HepG2 (cell line): Measurements from ENCODE around the gene ARHGAP19. TPM values are rescaled to one million over a fixed set of nuclear protein-coding genes. Genes with fewer than 3 reads are reported as not detected.

Experiments
- AKAP8 ChIP-seq: sonication (generic); formaldehyde crosslinking; IDR thresholded peaks from 2 replicates; pipeline ENCODE4 v1.5.1; 2020; ENCODE audit warnings: mild to moderate bottlenecking, missing genetic modification reagents
- BCL6 ChIP-seq: IDR thresholded peaks from 2 replicates; pipeline ENCODE4 v1.6.1; 2016; ENCODE audit warnings: missing genetic modification reagents, missing compliant biosample characterization
- ETV5 ChIP-seq: IDR thresholded peaks from 2 replicates; pipeline ENCODE4 v1.6.1; 2018; ENCODE audit warnings: missing biosample characterization, missing genetic modification reagents, inconsistent platforms, borderline replicate concordance
- GABPB1 ChIP-seq: IDR thresholded peaks from 2 replicates; pipeline ENCODE4 v1.6.1; 2016; ENCODE audit warnings: mild to moderate bottlenecking, missing genetic modification reagents, moderate library complexity, missing compliant biosample characterization
- KDM1A ChIP-seq: IDR thresholded peaks from 2 replicates; pipeline ENCODE4 v1.6.1; 2016; ENCODE audit warnings: missing compliant biosample characterization
- MBNL3 ChIP-seq: fragments of 250-450 bp; sonication (Bioruptor Pico); conservative IDR thresholded peaks from 2 replicates; pipeline ENCODE4 v1.8.0; 2022; ENCODE audit warnings: mild to moderate bottlenecking, inconsistent platforms
- MZF1 ChIP-seq: sonication (generic); formaldehyde crosslinking; IDR thresholded peaks from 2 replicates; pipeline ENCODE4 v1.8.1; 2023; ENCODE audit warnings: mild to moderate bottlenecking, missing genetic modification reagents, borderline replicate concordance
- NFE2 ChIP-seq: sonication (generic); formaldehyde crosslinking; IDR thresholded peaks from 2 replicates; pipeline ENCODE4 v1.4.0; 2020; ENCODE audit warnings: missing genetic modification reagents
- NFE2L1 ChIP-seq: sonication (generic); formaldehyde crosslinking; IDR thresholded peaks from 2 replicates; pipeline ENCODE4 v1.4.0; 2020; ENCODE audit warnings: missing genetic modification reagents, mild to moderate bottlenecking, borderline replicate concordance
- RELA ChIP-seq: sonication (generic); formaldehyde crosslinking; IDR thresholded peaks from 2 replicates; pipeline ENCODE4 v1.4.0; 2020; ENCODE audit warnings: missing genetic modification reagents
- SNAPC2 ChIP-seq: sonication (generic); formaldehyde crosslinking; IDR thresholded peaks from 2 replicates; pipeline ENCODE4 v1.8.1; 2022; ENCODE audit warnings: mild to moderate bottlenecking, missing genetic modification reagents
- SP2 ChIP-seq: sonication (generic); formaldehyde crosslinking; IDR thresholded peaks from 2 replicates; pipeline ENCODE4 v1.5.1; 2020; ENCODE audit warnings: mild to moderate bottlenecking, missing genetic modification reagents
- TAF1 ChIP-seq: sonication (generic); formaldehyde crosslinking; IDR thresholded peaks from 2 replicates; pipeline ENCODE4 v1.4.0; 2020; ENCODE audit warnings: missing genetic modification reagents
- XBP1 ChIP-seq: sonication (generic); formaldehyde crosslinking; IDR thresholded peaks from 2 replicates; pipeline ENCODE4 v1.5.0; 2020; ENCODE audit warnings: missing genetic modification reagents
- ZBTB38 ChIP-seq: sonication (generic); formaldehyde crosslinking; IDR thresholded peaks from 2 replicates; pipeline ENCODE4 v1.5.1; 2020; ENCODE audit warnings: mild to moderate bottlenecking, missing genetic modification reagents
- ZKSCAN5 ChIP-seq: sonication (generic); formaldehyde crosslinking; IDR thresholded peaks from 2 replicates; pipeline ENCODE4 v1.5.1; 2020; ENCODE audit warnings: mild to moderate bottlenecking, missing genetic modification reagents
- ZNF232 ChIP-seq: sonication (generic); formaldehyde crosslinking; IDR thresholded peaks from 2 replicates; pipeline ENCODE4 v1.4.0; 2020; ENCODE audit warnings: missing genetic modification reagents, borderline replicate concordance
- ZNF326 ChIP-seq: sonication (generic); formaldehyde crosslinking; IDR thresholded peaks from 2 replicates; pipeline ENCODE4 v1.4.0; 2020; ENCODE audit warnings: missing genetic modification reagents, borderline replicate concordance
- ZNF383 ChIP-seq: sonication (generic); formaldehyde crosslinking; IDR thresholded peaks from 2 replicates; pipeline ENCODE4 v1.4.0; 2020; ENCODE audit warnings: missing genetic modification reagents, mild to moderate bottlenecking, borderline replicate concordance
- ZNF496 ChIP-seq: sonication (generic); formaldehyde crosslinking; IDR thresholded peaks from 2 replicates; pipeline ENCODE4 v1.8.1; 2023; ENCODE audit warnings: mild to moderate bottlenecking, moderate library complexity, missing genetic modification reagents; ENCODE audit not compliant: insufficient replicate concordance
- polyA plus RNA-seq, 8 experiments: library from polyadenylated mRNA; depleted of rRNA in 3 of 8; stranded (reverse) in 7 of 8; unstranded in 1 of 8; fragments of >200 nt; fragmentation: Illumina TruSeq in 4 of 8; extraction: Trizol in 4 of 8; gene quantifications; 2 replicates each; pipeline versions ENCODE4 v1.2.1 to v1.2.3, GENCODE V29; 2011 to 2016; ENCODE audit warnings: low read depth in 4 of 8, missing spikeins in 1 of 8, mixed read lengths in 1 of 8; ENCODE audit not compliant: insufficient read depth in 1 of 8
- total RNA-seq, 5 experiments: library from RNA; depleted of rRNA; stranded (reverse); fragments of >200 nt; fragmentation: Illumina TruSeq; extraction: Trizol; gene quantifications; 2 replicates each; pipeline ENCODE4 v1.2.3, GENCODE V29; 2016; ENCODE audit warnings: low read depth in 1 of 5
- TF ChIP-seq, protein P1 (sequence below): IDR thresholded peaks from 2 replicates; pipeline ENCODE4 v1.6.1; 2018; ENCODE audit warnings: missing genetic modification reagents, mild to moderate bottlenecking, missing compliant biosample characterization
- TF ChIP-seq, protein P2 (sequence below): sonication (generic); formaldehyde crosslinking; IDR thresholded peaks from 2 replicates; pipeline ENCODE4 v1.4.0; 2020; ENCODE audit warnings: missing genetic modification reagents
- TF ChIP-seq, protein P3 (sequence below): sonication (generic); formaldehyde crosslinking; IDR thresholded peaks from 2 replicates; pipeline ENCODE4 v1.5.1; 2020; ENCODE audit warnings: missing genetic modification reagents, mild to moderate bottlenecking, borderline replicate concordance
- TF ChIP-seq, protein P4 (sequence below): sonication (generic); formaldehyde crosslinking; IDR thresholded peaks from 2 replicates; pipeline ENCODE4 v1.8.0; 2022; ENCODE audit warnings: mild to moderate bottlenecking, missing genetic modification reagents, moderate library complexity
- TF ChIP-seq, protein P5 (sequence below): sonication (generic); formaldehyde crosslinking; IDR thresholded peaks from 2 replicates; pipeline ENCODE4 v1.4.0; 2020; ENCODE audit warnings: missing genetic modification reagents; ENCODE audit errors: not compliant biosample characterization

Gene ARHGAP19
- total and polyA plus RNA-seq, 2 of the 13 experiments (the other 11 are each of a cell fraction or from before 2014, with no cell fraction given), result 7.6 to 10.0 TPM

DNA sequence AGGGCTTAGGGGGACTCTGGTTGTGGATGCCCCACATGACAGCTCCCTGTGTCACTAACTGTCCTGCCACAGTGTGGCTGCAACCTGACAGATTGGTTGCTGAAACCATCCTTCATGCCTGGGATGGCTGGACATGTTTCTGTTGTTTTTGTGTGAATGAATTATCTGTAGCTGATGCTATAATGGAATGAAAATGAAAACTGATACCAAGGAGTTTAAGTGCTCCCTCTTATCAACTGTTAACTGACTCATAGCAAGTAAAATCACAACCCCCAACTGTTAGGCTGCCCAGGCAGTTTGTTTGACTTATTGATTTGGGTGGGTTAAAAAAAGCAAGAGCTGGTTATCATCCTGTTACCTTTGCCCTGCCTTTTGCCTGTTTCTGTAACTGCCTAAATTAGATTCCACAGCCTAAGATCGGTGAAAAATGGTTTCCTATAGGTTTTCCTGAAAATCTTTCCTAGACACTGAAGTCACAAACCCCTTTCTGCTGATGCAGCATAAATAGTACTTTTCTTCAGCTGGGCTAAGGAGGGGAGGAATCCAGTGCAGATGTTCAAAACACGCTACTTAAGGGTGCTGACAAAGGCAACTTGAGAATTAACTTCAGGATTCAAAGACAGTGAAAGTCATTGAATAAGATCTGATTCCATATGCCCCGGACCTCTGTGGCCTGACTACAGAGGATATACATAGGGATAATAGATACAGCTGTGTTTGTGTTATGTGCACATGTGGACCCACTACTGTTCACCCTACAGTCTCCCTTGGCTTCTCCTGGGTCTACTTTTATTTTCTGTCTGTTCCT, 36.4 kb upstream of the ARHGAP19 start (continued):
- TF ChIP-seq ZNF496 (CRISPR knock-in tag), result no peak
- TF ChIP-seq SP2 (CRISPR knock-in tag), result no peak
- TF ChIP-seq AKAP8 (CRISPR knock-in tag), result no peak
- TF ChIP-seq, protein P1, sequence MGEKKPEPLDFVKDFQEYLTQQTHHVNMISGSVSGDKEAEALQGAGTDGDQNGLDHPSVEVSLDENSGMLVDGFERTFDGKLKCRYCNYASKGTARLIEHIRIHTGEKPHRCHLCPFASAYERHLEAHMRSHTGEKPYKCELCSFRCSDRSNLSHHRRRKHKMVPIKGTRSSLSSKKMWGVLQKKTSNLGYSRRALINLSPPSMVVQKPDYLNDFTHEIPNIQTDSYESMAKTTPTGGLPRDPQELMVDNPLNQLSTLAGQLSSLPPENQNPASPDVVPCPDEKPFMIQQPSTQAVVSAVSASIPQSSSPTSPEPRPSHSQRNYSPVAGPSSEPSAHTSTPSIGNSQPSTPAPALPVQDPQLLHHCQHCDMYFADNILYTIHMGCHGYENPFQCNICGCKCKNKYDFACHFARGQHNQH (CRISPR knock-in tag), result peak; percentile 40; the same call in 1 of the 2 replicates
- no peak for TF ChIP-seq TAF1 (CRISPR knock-in tag)
- TF ChIP-seq ZNF383 (CRISPR knock-in tag), result no peak
- no peak for TF ChIP-seq GABPB1
- no peak for TF ChIP-seq NFE2 (CRISPR knock-in tag)
- TF ChIP-seq, protein P2, sequence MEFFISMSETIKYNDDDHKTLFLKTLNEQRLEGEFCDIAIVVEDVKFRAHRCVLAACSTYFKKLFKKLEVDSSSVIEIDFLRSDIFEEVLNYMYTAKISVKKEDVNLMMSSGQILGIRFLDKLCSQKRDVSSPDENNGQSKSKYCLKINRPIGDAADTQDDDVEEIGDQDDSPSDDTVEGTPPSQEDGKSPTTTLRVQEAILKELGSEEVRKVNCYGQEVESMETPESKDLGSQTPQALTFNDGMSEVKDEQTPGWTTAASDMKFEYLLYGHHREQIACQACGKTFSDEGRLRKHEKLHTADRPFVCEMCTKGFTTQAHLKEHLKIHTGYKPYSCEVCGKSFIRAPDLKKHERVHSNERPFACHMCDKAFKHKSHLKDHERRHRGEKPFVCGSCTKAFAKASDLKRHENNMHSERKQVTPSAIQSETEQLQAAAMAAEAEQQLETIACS (CRISPR knock-in tag), result no peak
- TF ChIP-seq KDM1A (CRISPR knock-in tag), result peak; percentile 66; the same call in 1 of the 2 replicates
- TF ChIP-seq XBP1, result no peak
- TF ChIP-seq ZBTB38 (CRISPR knock-in tag), result no peak
- no peak for TF ChIP-seq RELA (CRISPR knock-in tag)
- 0 out of 2 replicates have a peak, but pooled peaks have one; percentile 43 for TF ChIP-seq ZNF232 (CRISPR knock-in tag)
- TF ChIP-seq, protein P3, sequence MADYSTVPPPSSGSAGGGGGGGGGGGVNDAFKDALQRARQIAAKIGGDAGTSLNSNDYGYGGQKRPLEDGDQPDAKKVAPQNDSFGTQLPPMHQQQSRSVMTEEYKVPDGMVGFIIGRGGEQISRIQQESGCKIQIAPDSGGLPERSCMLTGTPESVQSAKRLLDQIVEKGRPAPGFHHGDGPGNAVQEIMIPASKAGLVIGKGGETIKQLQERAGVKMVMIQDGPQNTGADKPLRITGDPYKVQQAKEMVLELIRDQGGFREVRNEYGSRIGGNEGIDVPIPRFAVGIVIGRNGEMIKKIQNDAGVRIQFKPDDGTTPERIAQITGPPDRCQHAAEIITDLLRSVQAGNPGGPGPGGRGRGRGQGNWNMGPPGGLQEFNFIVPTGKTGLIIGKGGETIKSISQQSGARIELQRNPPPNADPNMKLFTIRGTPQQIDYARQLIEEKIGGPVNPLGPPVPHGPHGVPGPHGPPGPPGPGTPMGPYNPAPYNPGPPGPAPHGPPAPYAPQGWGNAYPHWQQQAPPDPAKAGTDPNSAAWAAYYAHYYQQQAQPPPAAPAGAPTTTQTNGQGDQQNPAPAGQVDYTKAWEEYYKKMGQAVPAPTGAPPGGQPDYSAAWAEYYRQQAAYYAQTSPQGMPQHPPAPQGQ (CRISPR knock-in tag), result no peak
- TF ChIP-seq, protein P4, sequence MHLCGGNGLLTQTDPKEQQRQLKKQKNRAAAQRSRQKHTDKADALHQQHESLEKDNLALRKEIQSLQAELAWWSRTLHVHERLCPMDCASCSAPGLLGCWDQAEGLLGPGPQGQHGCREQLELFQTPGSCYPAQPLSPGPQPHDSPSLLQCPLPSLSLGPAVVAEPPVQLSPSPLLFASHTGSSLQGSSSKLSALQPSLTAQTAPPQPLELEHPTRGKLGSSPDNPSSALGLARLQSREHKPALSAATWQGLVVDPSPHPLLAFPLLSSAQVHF (CRISPR knock-in tag), result no peak
- TF ChIP-seq ZKSCAN5 (CRISPR knock-in tag), result no peak
- no peak for TF ChIP-seq MZF1
- no peak for TF ChIP-seq NFE2L1 (CRISPR knock-in tag)
- no peak for TF ChIP-seq MBNL3 (CRISPR knock-in tag)
- 0 out of 2 replicates have a peak, but pooled peaks have one; percentile 45 for TF ChIP-seq SNAPC2 (CRISPR knock-in tag)
- peak; percentile 93 for TF ChIP-seq BCL6 (CRISPR knock-in tag)
- no peak for TF ChIP-seq ZNF326 (CRISPR knock-in tag)
- peak; percentile 81; the same call in 1 of the 2 replicates for TF ChIP-seq ETV5
- TF ChIP-seq, protein P5, sequence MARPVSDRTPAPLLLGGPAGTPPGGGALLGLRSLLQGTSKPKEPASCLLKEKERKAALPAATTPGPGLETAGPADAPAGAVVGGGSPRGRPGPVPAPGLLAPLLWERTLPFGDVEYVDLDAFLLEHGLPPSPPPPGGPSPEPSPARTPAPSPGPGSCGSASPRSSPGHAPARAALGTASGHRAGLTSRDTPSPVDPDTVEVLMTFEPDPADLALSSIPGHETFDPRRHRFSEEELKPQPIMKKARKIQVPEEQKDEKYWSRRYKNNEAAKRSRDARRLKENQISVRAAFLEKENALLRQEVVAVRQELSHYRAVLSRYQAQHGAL, result no peak
